HG02973 (cell line): Measurements from ENCODE around the gene FCRLA.
"Not testable (repeated sequence)": the region's sequence is repeated elsewhere in the genome, so short reads cannot be mapped to it uniquely, and the experiment has no call there.

ENCODE experiments used
- ATAC-seq: cut with Tn5 transposase; IDR thresholded peaks from one replicate; pipeline ENCODE4 v1.9.1; 2021; ENCODE audit warnings: moderate library complexity; ENCODE audit not compliant: unreplicated experiment

Gene FCRLA

GRCh38 chr1:161706482-161707347 is at the start of gene FCRLA:
Gene FCRLA, plus strand, starts transcription at chr1:161707229. Its CDS starts 36 bp downstream, at chr1:161707265.
- peak; percentile 75 for ATAC-seq

- not testable (repeated sequence) for ATAC-seq
These were observed 48.5 kb upstream of the FCRLA start for GRCh38 chr1:161658524-161658923.

- not testable (repeated sequence) for ATAC-seq
These were observed 45.2 kb upstream of the FCRLA start for GRCh38 chr1:161661660-161662311.

- ATAC-seq, result peak; percentile 61
These were observed 44.2 kb upstream of the FCRLA start, which contains the start of gene FCGR2B for GRCh38 chr1:161662684-161663339. Gene FCGR2B, plus strand, starts transcription at chr1:161663143. Its CDS starts 99 bp downstream, at chr1:161663242.

GRCh38 chr1:161663569-161663968 is 43.5 kb upstream of the FCRLA start:
- ATAC-seq, result not testable (repeated sequence)

- ATAC-seq, result not testable (repeated sequence)
These were observed 42.3 kb upstream of the FCRLA start for GRCh38 chr1:161664689-161665088.

- ATAC-seq, result not testable (repeated sequence)
These were observed 35.7 kb upstream of the FCRLA start for GRCh38 chr1:161671045-161672020.

GRCh38 chr1:161673437-161673836 is 33.6 kb upstream of the FCRLA start:
- not testable (repeated sequence) for ATAC-seq

- not testable (repeated sequence) for ATAC-seq
These were observed 32.6 kb upstream of the FCRLA start for GRCh38 chr1:161674447-161674846.

- not testable (repeated sequence) for ATAC-seq
These were observed 32.1 kb upstream of the FCRLA start for GRCh38 chr1:161674908-161675307.

- ATAC-seq, result no peak
These were observed 30.6 kb upstream of the FCRLA start for GRCh38 chr1:161676441-161676840.

GRCh38 chr1:161676958-161677689 is 29.9 kb upstream of the FCRLA start:
- ATAC-seq, result no peak

GRCh38 chr1:161678500-161678899 is 28.5 kb upstream of the FCRLA start:
- no peak for ATAC-seq

- no peak for ATAC-seq
These were observed 25.1 kb upstream of the FCRLA start for GRCh38 chr1:161681879-161682278.

GRCh38 chr1:161688946-161689345 is 18.1 kb upstream of the FCRLA start:
- ATAC-seq, result no peak

- no peak for ATAC-seq
These were observed 15.2 kb upstream of the FCRLA start for GRCh38 chr1:161691846-161692245.

GRCh38 chr1:161693020-161693712 is 13.9 kb upstream of the FCRLA start:
- not testable (repeated sequence) for ATAC-seq

- not testable (repeated sequence) for ATAC-seq
These were observed 8.7 kb upstream of the FCRLA start for GRCh38 chr1:161698302-161698701.

GRCh38 chr1:161702250-161702649 is 4.8 kb upstream of the FCRLA start:
- ATAC-seq, result no peak
